H1 (cell line): Measurements from ENCODE around the gene ORC3.

Experiments used
- BCL11A ChIP-seq, 2 experiments: IDR thresholded peaks; one replicate each; pipeline ENCODE4 v1.6.1; 2011; ENCODE audit warnings: low read depth in 2 of 2, low read length in 2 of 2, mild to moderate bottlenecking in 2 of 2
- EZH2 ChIP-seq: fragments of 200-600 bp; sonication (generic); IDR thresholded peaks from 2 replicates; pipeline ENCODE4 v1.7.1; 2012; ENCODE audit warnings: low read depth, mild to moderate bottlenecking, moderate library complexity, low read length, inconsistent platforms; ENCODE audit not compliant: severe bottlenecking
- POLR2A ChIP-seq, 2 experiments: IDR thresholded peaks; 1 replicate in 1 of 2; 2 replicates in 1 of 2; pipeline ENCODE4 v1.6.1; 2011; ENCODE audit warnings: low read depth in 2 of 2, low read length in 2 of 2, mild to moderate bottlenecking in 2 of 2; ENCODE audit errors: control extremely low read depth in 1 of 2

GRCh38 chr6:87658516-87658915 lies 68.6 kb downstream of the ORC3 start:
- no peak for TF ChIP-seq BCL11A (IDR thresholded peaks at IDR 0.05; ENCODE audit: low read depth in 2 of 2, low read length in 2 of 2)
- TF ChIP-seq POLR2A (IDR thresholded peaks at IDR 0.05; ENCODE audit: control extremely low read depth in 1 of 2, low read depth in 2 of 2, low read length in 2 of 2), result no peak
- TF ChIP-seq EZH2, result no peak
